CD4-positive, alpha-beta T cell treated with Interleukin-17A for 1 hour (primary cell): ENCODE measurements around the gene RAB3C.
"Not testable (repeated sequence)": the region's sequence is repeated elsewhere in the genome, so short reads cannot be mapped to it uniquely, and the experiment has no call there.

Source experiments
- DNase-seq: peaks from one replicate; pipeline ENCODE4 v3.0.0-alpha.2; 2020

Gene RAB3C

GRCh38 chr5:58680503-58680902 is 97.6 kb downstream of the RAB3C start:
- DNase-seq, result no peak

GRCh38 chr5:58681943-58682342 is 99.1 kb downstream of the RAB3C start:
- no peak for DNase-seq

- DNase-seq, result no peak
Measured at GRCh38 chr5:58683567-58683966, 100.7 kb downstream of the RAB3C start.

- DNase-seq, result no peak
Measured at GRCh38 chr5:58687079-58687478, 104.2 kb downstream of the RAB3C start.

- DNase-seq, result no peak
Measured at GRCh38 chr5:58687595-58687994, 104.7 kb downstream of the RAB3C start.

- not testable (repeated sequence) for DNase-seq
Measured at GRCh38 chr5:58699088-58699761, 116.3 kb downstream of the RAB3C start.

GRCh38 chr5:58699762-58700118 is 116.9 kb downstream of the RAB3C start:
- DNase-seq, result no peak

GRCh38 chr5:58703925-58704555 is 121.2 kb downstream of the RAB3C start:
- no peak for DNase-seq

- no peak for DNase-seq
Measured at GRCh38 chr5:58706736-58707135, 123.9 kb downstream of the RAB3C start.

- DNase-seq, result no peak
Measured at GRCh38 chr5:58708456-58708855, 125.6 kb downstream of the RAB3C start.

GRCh38 chr5:58710425-58710824 is 127.5 kb downstream of the RAB3C start:
- not testable (repeated sequence) for DNase-seq

GRCh38 chr5:58710871-58711270 is 128.0 kb downstream of the RAB3C start:
- no peak for DNase-seq

- no peak for DNase-seq
Measured at GRCh38 chr5:58711965-58712364, 129.1 kb downstream of the RAB3C start.

- no peak for DNase-seq
Measured at GRCh38 chr5:58714046-58714445, 131.2 kb downstream of the RAB3C start.

GRCh38 chr5:58715997-58716656 is 133.3 kb downstream of the RAB3C start:
- DNase-seq, result no peak

- no peak for DNase-seq
Measured at GRCh38 chr5:58716713-58717112, 133.8 kb downstream of the RAB3C start.

GRCh38 chr5:58717303-58718007 is 134.6 kb downstream of the RAB3C start:
- no peak for DNase-seq

GRCh38 chr5:58718269-58718978 is 135.5 kb downstream of the RAB3C start:
- no peak for DNase-seq

- no peak for DNase-seq
Measured at GRCh38 chr5:58722160-58722559, 139.3 kb downstream of the RAB3C start.

GRCh38 chr5:58724992-58725391 is 142.1 kb downstream of the RAB3C start:
- no peak for DNase-seq

- no peak for DNase-seq
Measured at GRCh38 chr5:58731641-58732040, 148.8 kb downstream of the RAB3C start.

GRCh38 chr5:58735637-58736036 is 152.8 kb downstream of the RAB3C start:
- no peak for DNase-seq

- DNase-seq, result no peak
Measured at GRCh38 chr5:58736214-58736613, 153.3 kb downstream of the RAB3C start.
